Heart right ventricle (tissue), 16 donors: ENCODE measurements around the gene KSR2. TPM values are rescaled to one million over a fixed set of nuclear protein-coding genes. Genes with fewer than 3 reads are reported as not detected.

ENCODE experiments used
- ATAC-seq, 8 donors: fragments of 200-7000 bp; cut with Tn5 transposase; one replicate each; pipeline ENCODE4 v1.9.1; 2020; ENCODE audit warnings: mild to moderate bottlenecking in 8 of 8, moderate library complexity in 8 of 8, moderate number of reproducible peaks in 1 of 8
- DNase-seq, 2 donors: peaks; one replicate each; pipeline ENCODE4 v3.0.0-alpha.2; 2020
- H3K27ac ChIP-seq, 10 donors: fragments of 200-600 bp; sonication (generic) in 2 of 10; one replicate each; pipeline versions ENCODE4 v1.5.0 to v1.8.0; 2020 to 2022; ENCODE audit warnings: mild to moderate bottlenecking in 3 of 10
- H3K27me3 ChIP-seq, 7 donors: fragments of 200-600 bp; one replicate each; pipeline ENCODE4 v1.8.0; 2021 to 2022; ENCODE audit warnings: mild to moderate bottlenecking in 2 of 7
- H3K36me3 ChIP-seq, 9 donors: fragments of 200-600 bp; sonication (generic) in 1 of 9; one replicate each; pipeline versions ENCODE4 v1.5.0 to v1.8.0; 2020 to 2022; ENCODE audit warnings: mild to moderate bottlenecking in 2 of 9
- H3K4me1 ChIP-seq, 9 donors: fragments of 200-600 bp; sonication (generic) in 1 of 9; one replicate each; pipeline versions ENCODE4 v1.5.0 to v1.8.0; 2020 to 2022; ENCODE audit warnings: mild to moderate bottlenecking in 4 of 9
- H3K4me3 ChIP-seq, 10 donors: fragments of 200-600 bp; sonication (generic) in 2 of 10; one replicate each; pipeline versions ENCODE4 v1.5.0 to v1.8.0; 2020 to 2022; ENCODE audit warnings: mild to moderate bottlenecking in 7 of 10, moderate library complexity in 2 of 10
- H3K9me3 ChIP-seq, 11 donors: fragments of 200-600 bp in 10 of 11; sonication (generic) in 2 of 11; one replicate each; pipeline versions ENCODE4 v1.5.0 to v1.8.0; 2013 to 2022; ENCODE audit warnings: mild to moderate bottlenecking in 2 of 11, control low read depth in 1 of 11, moderate library complexity in 1 of 11
- CTCF ChIP-seq, 9 donors: fragments of 200-600 bp; sonication (generic) in 2 of 9; IDR thresholded peaks; one replicate each; pipeline versions ENCODE4 v1.5.0 to v1.8.0; 2021 to 2022; ENCODE audit warnings: antibody characterized with exemption in 9 of 9, mild to moderate bottlenecking in 5 of 9, moderate library complexity in 1 of 9
- WGBS, 2 donors: extraction: QIAGEN DNeasy Blood & Tissue Kit; methylation state at CpG; one replicate each; pipeline ENCODE4 v1.1.7; 2013; ENCODE audit warnings: inconsistent platforms in 1 of 2; 5-methylcytosine and 5-hydroxymethylcytosine counted together
- intact Hi-C, 10 donors: fragments of 100-400 bp; cut with DNase I; formaldehyde crosslinking; loops; one replicate each; pipeline versions ENCODE4 v1.11.1 to v1.14.2; 2022
- polyA plus RNA-seq, 2 donors: library from polyadenylated mRNA; stranded (reverse); fragments of 200-250 nt; gene quantifications; one replicate each; pipeline ENCODE4 v1.2.3, GENCODE V29; 2013
- total RNA-seq, 10 donors: library from RNA; stranded (reverse); fragmentation: NEBNext Ultra II Directional in 3 of 10; extraction: Animal tissue kit (Norgen Biotek cat#: 25700) in 3 of 10; gene quantifications; one replicate each; pipeline versions ENCODE4 v1.2.1 to v1.2.4, GENCODE V29; 2021 to 2023
- donor health status: Arrhythmogenic right ventricular cardiomyopathy.
- donor health status: ischemic (EF 13 %, LVEDD 7.1; RV severe dilation, severe dysfunction).
- donor health status: healthy with polysubstance abuse.
- donor health status: DM: no; HTN: yes; CAD: no.
- donor health status: DM: no; HTN: no; CAD: no.
- donor health status: ischemic (EF 25% LVEDD 6.9; RV normal size, moderate dysfunction).
- donor health status: ischemic (EF 25% LVEDD 5.7; RV mildly dilated, moderate dysfunction).
- donor health status: healthy.
- donor health status: DM: yes; HTN: yes; CAD: no.
- donor health status: Ischemic cardiomyopathy.
- donor health status: ischemic (EF 35%, LVEDD 5.7; RV mildly dilated, moderate dysfunction).
- donor health status: nonischemic (EF 11% LVEDD 7.7; RV severe dilation, severe dysfunction).
- donor health status: DM: yes; HTN: yes; CAD: no.
- donor health status: PGD.
- donor health status: ischemic (EF 29% LVEDD 5.4; RV normal size, mild dysfunction).
- donor health status: nonischemic (EF 23%, LVEDD 6.1; RV moderate dilation, normal function).

The KSR2 gene
- total and polyA plus RNA-seq, 12 donors, result 0.02 TPM; not detected in 9

- DNase-seq (no peak), ATAC-seq (no peak)
- no peak overlapping the region for H3K4me3 ChIP-seq
- intact Hi-C loops, result loop anchor here in 2 of 10 donors (5.0 kb wide), 2 partner anchors 623 to 633 kb away; no protein-coding TSS in a partner anchor
- no peak for TF ChIP-seq CTCF (IDR thresholded peaks at IDR 0.05)
- peaks cover 0 to 18% (median 0%) of the 10 kb centered on the region in 11 donors for H3K9me3 ChIP-seq
- no peaks in the 10 kb centered on the region for H3K36me3 ChIP-seq
- H3K27ac ChIP-seq, result no peak overlapping the region
- H3K27me3 ChIP-seq, result peaks cover 0 to 77% (median 47%) of the 10 kb centered on the region in 7 donors
- no peaks in the 10 kb centered on the region for H3K4me1 ChIP-seq
- WGBS, 2 donors, result 70 to 73% methylated on average over 7 of the region's 7 CpGs
These were observed 123.4 kb downstream of the KSR2 start for GRCh38 chr12:117845271-117845904.

- Histone ChIP-seq H3K4me1 (no peaks in the 10 kb centered on the region), H3K4me3 (no peak overlapping the region), H3K27me3 (peaks cover 0 to 79% (median 54%) of the 10 kb centered on the region in 7 donors), H3K9me3 (peaks cover 0 to 18% (median 0%) of the 10 kb centered on the region in 11 donors), H3K36me3 (no peaks in the 10 kb centered on the region), H3K27ac (no peak overlapping the region)
- 80 to 88% methylated on average over 1 of the region's 1 CpG for WGBS, 2 donors
- intact Hi-C loops, result no loop called here
- no peak for DNase-seq
- no peak for ATAC-seq
- no peak for TF ChIP-seq CTCF (IDR thresholded peaks at IDR 0.05)
These were observed 124.5 kb downstream of the KSR2 start for GRCh38 chr12:117844114-117844830.

- TF ChIP-seq CTCF (IDR thresholded peaks at IDR 0.05), result no peak
- Histone ChIP-seq H3K9me3 (peaks cover 0 to 18% (median 0%) of the 10 kb centered on the region in 11 donors), H3K4me3 (no peak overlapping the region), H3K27me3 (peaks cover 0 to 81% (median 61%) of the 10 kb centered on the region in 7 donors), H3K4me1 (no peaks in the 10 kb centered on the region), H3K27ac (no peak overlapping the region), H3K36me3 (no peaks in the 10 kb centered on the region)
- DNase-seq, result no peak
- WGBS, 2 donors, result 48 to 52% methylated on average over 4 of the region's 4 CpGs
- ATAC-seq, result no peak
- intact Hi-C loops, result no loop called here
These were observed 126.2 kb downstream of the KSR2 start for GRCh38 chr12:117842630-117843029.

- TF ChIP-seq CTCF (IDR thresholded peaks at IDR 0.05), result no peak
- Histone ChIP-seq H3K9me3 (peaks cover 0 to 18% (median 0%) of the 10 kb centered on the region in 11 donors), H3K27ac (no peak overlapping the region), H3K36me3 (no peaks in the 10 kb centered on the region), H3K4me3 (no peak overlapping the region), H3K4me1 (no peaks in the 10 kb centered on the region), H3K27me3 (peaks cover 0 to 81% (median 59%) of the 10 kb centered on the region in 7 donors)
- intact Hi-C loops, result no loop called here
- DNase-seq (no peak), ATAC-seq (no peak)
- 91 to 92% methylated on average over 2 of the region's 2 CpGs for WGBS, 2 donors
These were observed 126.6 kb downstream of the KSR2 start for GRCh38 chr12:117842220-117842619.
